ENCODE data around the gene GLT1D1. TPM values are rescaled to one million over a fixed set of nuclear protein-coding genes. Genes with fewer than 3 reads are reported as not detected.

The GLT1D1 gene
- total RNA-seq, 1 experiment from 2014 or later = not detected

GRCh38 chr12:128814411-128815261 lies 38.6 kb upstream of the GLT1D1 start:
- Histone ChIP-seq H3K9me3 (ENCODE audit: control insufficient read depth in 1 of 2, insufficient read depth in 1 of 2, low read depth in 1 of 2, low read length in 2 of 2) (no peaks in the 10 kb centered on the region), H3K79me2 (ENCODE audit: insufficient read depth, low read length) (peaks cover 98% of the 10 kb centered on the region), H3K4me3 (replicated peaks in 1 of 2; ENCODE audit: low read depth in 1 of 2, low read length in 2 of 2) (no peak overlapping the region), H2AFZ (ENCODE audit: low read depth, low read length, poor library complexity, severe bottlenecking) (no peak overlapping the region), H3K9ac (ENCODE audit: low read length) (no peak overlapping the region), H3K27me3 (ENCODE audit: insufficient read depth, low read length) (no peaks in the 10 kb centered on the region), H3K4me2 (ENCODE audit: low read length) (no peak overlapping the region), H3K36me3 (ENCODE audit: control insufficient read depth in 1 of 2, insufficient read depth in 2 of 2, low read length in 2 of 2) (peaks cover 5 to 10% of the 10 kb centered on the region in 2 experiments; a peak in 2 of 4 replicates), H3K4me1 (ENCODE audit: control insufficient read depth in 1 of 2, insufficient read depth in 2 of 2, low read length in 2 of 2) (no peaks in the 10 kb centered on the region), H4K20me1 (ENCODE audit: insufficient read depth) (no peaks in the 10 kb centered on the region), H3K9me2 (ENCODE audit: insufficient read depth) (no peaks in the 10 kb centered on the region), H3K27ac (ENCODE audit: low read depth, low read length) (no peak overlapping the region)
- CTCF ChIA-PET = no interaction called here
- DNase-seq (ENCODE audit: low read depth, low spot score) = no peak
- BruUV-seq (replicated peaks) = no TSS peak
- ATAC-seq = no peak
- intact Hi-C loops (cut with micrococcal nuclease) = no loop called here
- RAD21 ChIA-PET (ENCODE audit: low non-redundant PET in 1 of 2, low total read pairs in 2 of 2, uncharacterized antibody in 2 of 2, unreplicated experiment in 2 of 2) = no interaction called here
- POLR2A ChIA-PET = no interaction called here
- TF ChIP-seq, protein P1, sequence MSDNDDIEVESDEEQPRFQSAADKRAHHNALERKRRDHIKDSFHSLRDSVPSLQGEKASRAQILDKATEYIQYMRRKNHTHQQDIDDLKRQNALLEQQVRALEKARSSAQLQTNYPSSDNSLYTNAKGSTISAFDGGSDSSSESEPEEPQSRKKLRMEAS (IDR thresholded peaks at IDR 0.05) = no peak
- no peak for TF ChIP-seq SRF (IDR thresholded peaks at IDR 0.05; ENCODE audit: low read depth)
- no peak for TF ChIP-seq EZH2phosphoT487 (IDR thresholded peaks at IDR 0.05; ENCODE audit: borderline replicate concordance)
- no peak for TF ChIP-seq SP1 (IDR thresholded peaks at IDR 0.05; ENCODE audit: low read depth)
- TF ChIP-seq EZH2 (IDR thresholded peaks at IDR 0.05) = no peak
- no peak for TF ChIP-seq ZNF274 (IDR thresholded peaks at IDR 0.05; ENCODE audit: low read depth, low read length)
- TF ChIP-seq, protein P2, sequence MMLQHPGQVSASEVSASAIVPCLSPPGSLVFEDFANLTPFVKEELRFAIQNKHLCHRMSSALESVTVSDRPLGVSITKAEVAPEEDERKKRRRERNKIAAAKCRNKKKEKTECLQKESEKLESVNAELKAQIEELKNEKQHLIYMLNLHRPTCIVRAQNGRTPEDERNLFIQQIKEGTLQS (IDR thresholded peaks at IDR 0.05) = no peak
- no peak for TF ChIP-seq RAD21 (IDR thresholded peaks at IDR 0.05; ENCODE audit: low read depth)
- no peak for TF ChIP-seq CEBPB (IDR thresholded peaks at IDR 0.05; ENCODE audit: low read depth)
- no peak for TF ChIP-seq ELF1 (IDR thresholded peaks at IDR 0.05; ENCODE audit: borderline replicate concordance, low read depth)
- no peak for TF ChIP-seq TCF7L2 (IDR thresholded peaks at IDR 0.05; ENCODE audit: borderline replicate concordance, extremely low read depth, insufficient read depth, insufficient read length)
- TF ChIP-seq CBX3 (IDR thresholded peaks at IDR 0.05; ENCODE audit: low read depth) = no peak
- no peak for TF ChIP-seq SIN3A (IDR thresholded peaks at IDR 0.05; ENCODE audit: low read depth)
- no peak for TF ChIP-seq ZFX (IDR thresholded peaks at IDR 0.05)
- TF ChIP-seq POLR2A (IDR thresholded peaks at IDR 0.05; ENCODE audit: borderline replicate concordance, extremely low read depth, insufficient read depth, insufficient read length) = no peak
